Left ventricle myocardium inferior (tissue), 1 donor: Measurements from ENCODE around the gene ESRRB. TPM values are rescaled to one million over a fixed set of nuclear protein-coding genes. Genes with fewer than 3 reads are reported as not detected.

Source experiments
- DNase-seq: peaks from one replicate; pipeline ENCODE4 v3.0.0-alpha.2; 2020
- H3K27ac ChIP-seq: fragments of 200-600 bp; replicated peaks from 2 replicates; pipeline ENCODE4 v1.8.0; 2021
- H3K27me3 ChIP-seq: fragments of 200-600 bp; 2 replicates; pipeline ENCODE4 v1.8.0; 2021; ENCODE audit warnings: low read depth
- H3K36me3 ChIP-seq: fragments of 200-600 bp; 2 replicates; pipeline ENCODE4 v1.8.0; 2021
- H3K4me1 ChIP-seq: fragments of 200-600 bp; 2 replicates; pipeline ENCODE4 v1.8.0; 2021
- H3K4me3 ChIP-seq: fragments of 200-600 bp; 2 replicates; pipeline ENCODE4 v1.8.0; 2021; ENCODE audit warnings: mild to moderate bottlenecking, moderate library complexity
- H3K9me3 ChIP-seq: fragments of 200-600 bp; replicated peaks from 2 replicates; pipeline ENCODE4 v1.8.0; 2021
- intact Hi-C: fragments of 100-400 bp; cut with micrococcal nuclease; formaldehyde crosslinking; loops from one replicate; pipeline ENCODE4 v1.11.0; 2022
- total RNA-seq: library from RNA; stranded (reverse); fragmentation: NEBNext Ultra II Directional; extraction: Animal tissue kit (Norgen Biotek cat#: 25700); gene quantifications from one replicate; pipeline ENCODE4 v1.2.1, GENCODE V29; 2021
- TF ChIP-seq, protein P1 (sequence below): fragments of 200-600 bp; IDR thresholded peaks from 2 replicates; pipeline ENCODE4 v1.8.0; 2021; ENCODE audit warnings: antibody characterized with exemption, mild to moderate bottlenecking, borderline replicate concordance
- donor health status: DM: no; HTN: yes; CAD: no; lungs with severe emphysema.

The ESRRB gene
- total RNA-seq, 1 donor from 2014 or later, result 16.9 TPM

DNA sequence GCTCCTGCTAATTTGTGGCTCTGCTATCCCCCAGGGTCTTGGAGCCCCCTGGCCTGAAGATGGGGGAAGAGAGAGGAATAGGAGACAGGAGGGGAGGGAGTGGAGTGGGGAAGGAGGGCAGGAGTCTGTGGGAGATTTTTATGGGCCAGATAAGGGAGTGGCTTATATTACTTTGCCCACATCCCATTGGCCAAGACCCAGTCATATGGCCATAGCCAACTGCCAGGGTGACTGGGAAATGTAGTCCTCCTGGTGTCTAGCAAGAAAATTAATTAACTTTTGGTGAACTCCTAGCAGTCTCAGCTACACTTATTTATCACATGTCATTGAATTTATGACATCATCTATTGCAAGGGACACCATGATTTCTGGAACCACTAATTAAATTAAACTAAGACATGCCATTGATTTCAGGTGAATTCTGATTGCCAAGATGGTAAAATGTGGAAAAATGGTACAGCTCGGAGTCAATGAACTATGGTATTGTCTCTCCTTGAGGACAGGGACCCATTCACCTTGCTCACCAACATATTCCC is 50.3 kb downstream of the ESRRB start:
- H3K4me1 ChIP-seq, result no peaks in the 10 kb centered on the region
- H3K27ac ChIP-seq, result no peak overlapping the region
- no peaks in the 10 kb centered on the region for H3K36me3 ChIP-seq
- DNase-seq, result no peak
- H3K4me3 ChIP-seq, result no peak overlapping the region
- TF ChIP-seq, protein P1, sequence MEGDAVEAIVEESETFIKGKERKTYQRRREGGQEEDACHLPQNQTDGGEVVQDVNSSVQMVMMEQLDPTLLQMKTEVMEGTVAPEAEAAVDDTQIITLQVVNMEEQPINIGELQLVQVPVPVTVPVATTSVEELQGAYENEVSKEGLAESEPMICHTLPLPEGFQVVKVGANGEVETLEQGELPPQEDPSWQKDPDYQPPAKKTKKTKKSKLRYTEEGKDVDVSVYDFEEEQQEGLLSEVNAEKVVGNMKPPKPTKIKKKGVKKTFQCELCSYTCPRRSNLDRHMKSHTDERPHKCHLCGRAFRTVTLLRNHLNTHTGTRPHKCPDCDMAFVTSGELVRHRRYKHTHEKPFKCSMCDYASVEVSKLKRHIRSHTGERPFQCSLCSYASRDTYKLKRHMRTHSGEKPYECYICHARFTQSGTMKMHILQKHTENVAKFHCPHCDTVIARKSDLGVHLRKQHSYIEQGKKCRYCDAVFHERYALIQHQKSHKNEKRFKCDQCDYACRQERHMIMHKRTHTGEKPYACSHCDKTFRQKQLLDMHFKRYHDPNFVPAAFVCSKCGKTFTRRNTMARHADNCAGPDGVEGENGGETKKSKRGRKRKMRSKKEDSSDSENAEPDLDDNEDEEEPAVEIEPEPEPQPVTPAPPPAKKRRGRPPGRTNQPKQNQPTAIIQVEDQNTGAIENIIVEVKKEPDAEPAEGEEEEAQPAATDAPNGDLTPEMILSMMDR, result no peak
- intact Hi-C loops, result no loop called here
- H3K9me3 ChIP-seq, result no peaks in the 10 kb centered on the region
- no peaks in the 10 kb centered on the region for H3K27me3 ChIP-seq

DNA sequence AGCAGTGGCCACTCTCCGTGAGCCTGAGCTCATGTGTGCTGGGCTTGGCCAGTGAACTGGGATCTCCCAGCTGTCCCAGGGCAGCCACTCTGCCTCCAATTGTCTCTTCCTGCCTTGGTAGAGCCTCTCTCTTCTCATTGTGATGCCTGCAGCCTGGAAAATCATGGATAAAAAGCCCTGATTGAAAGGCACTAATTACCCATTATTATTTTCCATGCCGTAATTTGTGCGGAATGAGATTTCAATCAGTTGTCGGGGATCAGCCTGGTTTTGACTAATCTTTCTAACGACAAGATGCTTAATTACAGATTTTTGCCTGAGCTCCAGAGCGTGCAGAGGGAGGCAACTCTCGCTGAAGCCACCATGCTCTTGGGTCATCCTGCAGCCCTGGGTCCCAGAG is 52.7 kb downstream of the ESRRB start:
- H3K36me3 ChIP-seq, result no peaks in the 10 kb centered on the region
- no peak overlapping the region for H3K4me3 ChIP-seq
- H3K27ac ChIP-seq, result no peak overlapping the region
- no peaks in the 10 kb centered on the region for H3K9me3 ChIP-seq
- intact Hi-C loops, result no loop called here
- TF ChIP-seq, protein P1, result no peak
- H3K4me1 ChIP-seq, result no peaks in the 10 kb centered on the region
- no peaks in the 10 kb centered on the region for H3K27me3 ChIP-seq
- DNase-seq, result no peak

DNA sequence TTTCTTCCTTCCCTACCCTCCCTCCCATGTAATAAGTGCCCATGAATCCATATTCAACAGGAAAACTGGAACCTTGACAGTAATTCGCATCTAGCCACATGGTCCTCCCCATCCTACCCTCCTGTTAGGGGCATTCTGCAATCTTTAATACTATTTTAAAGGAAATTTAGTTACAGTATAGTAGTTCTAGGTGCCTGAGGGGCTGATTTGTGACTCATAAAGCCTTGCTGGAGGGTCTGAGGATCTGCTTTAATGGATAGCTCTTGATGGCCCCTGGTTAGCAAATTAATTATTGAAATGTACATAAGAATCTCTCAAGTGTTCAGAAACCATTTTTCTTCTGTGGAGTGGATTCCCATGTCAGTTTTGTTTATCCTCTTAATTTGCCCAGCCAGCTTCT is 54.1 kb downstream of the ESRRB start:
- TF ChIP-seq, protein P1, result no peak
- Histone ChIP-seq H3K27ac (no peak overlapping the region), H3K27me3 (no peaks in the 10 kb centered on the region), H3K4me1 (no peaks in the 10 kb centered on the region), H3K4me3 (no peak overlapping the region), H3K36me3 (no peaks in the 10 kb centered on the region), H3K9me3 (no peaks in the 10 kb centered on the region)
- intact Hi-C loops, result no loop called here
- no peak for DNase-seq

DNA sequence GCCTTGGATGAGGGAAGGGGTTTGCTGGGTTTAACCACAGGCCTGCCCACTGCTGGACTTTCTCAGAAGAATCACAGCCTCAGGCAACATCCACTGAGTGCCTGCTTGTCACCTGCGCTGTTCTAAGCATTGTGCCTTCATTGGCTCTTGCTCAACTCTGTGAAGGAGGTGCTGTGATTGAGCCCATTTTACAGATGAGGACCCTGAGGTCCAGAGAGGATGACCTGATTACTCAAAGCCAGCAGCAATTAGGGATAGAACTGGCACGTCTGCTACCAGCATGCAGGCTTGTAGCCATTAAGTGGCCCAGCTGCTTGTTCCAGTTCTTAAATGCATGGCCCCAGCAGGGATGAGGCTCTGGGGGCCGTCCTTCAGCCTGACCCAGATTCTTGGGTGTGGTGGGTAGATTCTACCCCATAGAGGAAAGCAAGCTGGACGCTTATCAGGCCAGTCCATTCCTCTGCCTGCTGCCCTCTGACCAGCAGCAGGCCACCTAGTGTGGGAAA is 54.6 kb downstream of the ESRRB start:
- Histone ChIP-seq H3K4me3 (no peak overlapping the region), H3K36me3 (no peaks in the 10 kb centered on the region), H3K9me3 (no peaks in the 10 kb centered on the region), H3K4me1 (no peaks in the 10 kb centered on the region), H3K27me3 (no peaks in the 10 kb centered on the region), H3K27ac (no peak overlapping the region)
- DNase-seq, result no peak
- intact Hi-C loops, result no loop called here
- TF ChIP-seq, protein P1, result no peak

DNA sequence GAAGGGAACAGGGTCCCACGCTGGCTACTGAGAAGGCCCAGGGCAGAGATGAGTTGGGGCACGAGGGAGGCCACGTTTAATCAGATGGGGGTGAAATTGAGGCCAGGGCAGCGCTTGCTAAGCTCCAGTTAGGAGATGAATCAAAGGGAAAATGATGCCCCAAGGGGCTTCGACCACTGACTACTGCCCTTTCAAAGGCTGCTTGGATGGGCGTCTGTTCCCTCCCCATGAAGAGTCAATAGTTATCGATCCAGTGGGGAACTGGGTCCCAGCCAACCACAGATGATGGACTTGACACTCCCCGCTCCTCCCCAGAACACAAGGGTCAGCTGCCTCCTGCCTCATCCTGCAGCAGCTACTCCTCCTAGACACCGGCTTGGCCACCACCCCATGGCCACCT is 55.6 kb downstream of the ESRRB start:
- no peaks in the 10 kb centered on the region for H3K36me3 ChIP-seq
- H3K4me3 ChIP-seq, result no peak overlapping the region
- no peak for DNase-seq
- H3K27ac ChIP-seq, result no peak overlapping the region
- no peaks in the 10 kb centered on the region for H3K4me1 ChIP-seq
- H3K27me3 ChIP-seq, result no peaks in the 10 kb centered on the region
- intact Hi-C loops, result no loop called here
- TF ChIP-seq, protein P1, result no peak
- no peaks in the 10 kb centered on the region for H3K9me3 ChIP-seq
